Activated CD8-positive, alpha-beta memory T cell treated with anti-CD3 and anti-CD28 coated beads for 4 hours (primary cell): ENCODE data around the gene RAPGEF1.
"Not testable (repeated sequence)": the region's sequence is repeated elsewhere in the genome, so short reads cannot be mapped to it uniquely, and the experiment has no call there.

Experiments used
- DNase-seq, 2 donors: peaks; one replicate each; pipeline ENCODE4 v3.0.0-alpha.2; 2020; ENCODE audit warnings: low read depth in 2 of 2

Gene RAPGEF1, protein sequence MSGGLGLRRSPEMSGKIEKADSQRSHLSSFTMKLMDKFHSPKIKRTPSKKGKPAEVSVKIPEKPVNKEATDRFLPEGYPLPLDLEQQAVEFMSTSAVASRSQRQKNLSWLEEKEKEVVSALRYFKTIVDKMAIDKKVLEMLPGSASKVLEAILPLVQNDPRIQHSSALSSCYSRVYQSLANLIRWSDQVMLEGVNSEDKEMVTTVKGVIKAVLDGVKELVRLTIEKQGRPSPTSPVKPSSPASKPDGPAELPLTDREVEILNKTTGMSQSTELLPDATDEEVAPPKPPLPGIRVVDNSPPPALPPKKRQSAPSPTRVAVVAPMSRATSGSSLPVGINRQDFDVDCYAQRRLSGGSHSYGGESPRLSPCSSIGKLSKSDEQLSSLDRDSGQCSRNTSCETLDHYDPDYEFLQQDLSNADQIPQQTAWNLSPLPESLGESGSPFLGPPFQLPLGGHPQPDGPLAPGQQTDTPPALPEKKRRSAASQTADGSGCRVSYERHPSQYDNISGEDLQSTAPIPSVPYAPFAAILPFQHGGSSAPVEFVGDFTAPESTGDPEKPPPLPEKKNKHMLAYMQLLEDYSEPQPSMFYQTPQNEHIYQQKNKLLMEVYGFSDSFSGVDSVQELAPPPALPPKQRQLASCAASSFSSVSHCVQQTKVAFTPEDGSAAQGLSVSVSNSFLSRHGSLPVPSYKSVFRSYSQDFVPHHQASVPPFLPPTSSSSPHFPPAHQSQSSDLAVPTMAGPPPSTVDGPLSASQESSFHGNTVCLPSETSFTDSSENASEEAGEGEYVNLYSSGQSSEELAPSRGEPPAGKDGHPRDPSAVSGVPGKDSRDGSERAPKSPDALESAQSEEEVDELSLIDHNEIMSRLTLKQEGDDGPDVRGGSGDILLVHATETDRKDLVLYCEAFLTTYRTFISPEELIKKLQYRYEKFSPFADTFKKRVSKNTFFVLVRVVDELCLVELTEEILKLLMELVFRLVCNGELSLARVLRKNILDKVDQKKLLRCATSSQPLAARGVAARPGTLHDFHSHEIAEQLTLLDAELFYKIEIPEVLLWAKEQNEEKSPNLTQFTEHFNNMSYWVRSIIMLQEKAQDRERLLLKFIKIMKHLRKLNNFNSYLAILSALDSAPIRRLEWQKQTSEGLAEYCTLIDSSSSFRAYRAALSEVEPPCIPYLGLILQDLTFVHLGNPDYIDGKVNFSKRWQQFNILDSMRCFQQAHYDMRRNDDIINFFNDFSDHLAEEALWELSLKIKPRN (N-terminal part only)

DNA sequence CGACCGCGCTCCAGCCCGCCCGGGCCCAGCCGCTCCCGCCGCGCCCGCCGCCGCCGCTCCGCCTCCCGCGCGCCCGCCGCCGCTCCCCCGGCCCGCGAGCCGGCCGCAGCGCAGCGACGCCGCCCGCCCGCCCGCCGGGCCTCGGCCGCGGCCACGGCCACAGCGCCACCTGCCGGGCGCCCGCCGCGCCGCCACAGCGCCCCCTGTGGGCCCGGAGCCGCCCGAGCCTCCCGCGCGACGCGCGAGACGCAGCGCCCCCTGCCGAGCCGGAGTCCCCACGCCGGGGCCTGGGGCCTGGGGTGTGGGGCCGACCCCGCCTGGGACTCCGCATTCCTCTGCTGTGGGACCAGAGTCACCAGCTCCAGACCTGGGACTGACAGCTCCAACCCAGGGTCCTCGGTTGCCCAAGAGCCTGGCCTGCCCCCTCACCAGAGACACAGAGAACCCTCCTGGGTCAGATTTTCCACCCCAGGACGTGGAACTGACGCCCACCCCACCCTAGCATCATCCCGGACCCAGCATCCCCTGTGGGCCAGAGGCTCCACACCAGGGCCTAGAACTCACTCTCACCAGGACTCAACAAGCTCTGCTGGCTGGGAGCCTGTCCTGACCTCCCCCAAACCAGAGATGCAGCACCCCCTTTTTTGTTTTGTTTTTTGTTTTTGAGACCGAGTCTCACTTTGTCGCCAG, at the start of gene RAPGEF1:
RAPGEF1 (minus strand) TSS at position 118 of the 690 bp plus-strand sequence. CDS start 246 bp downstream, outside the sequence.
- peak; percentile 57 to 66 for DNase-seq

DNA sequence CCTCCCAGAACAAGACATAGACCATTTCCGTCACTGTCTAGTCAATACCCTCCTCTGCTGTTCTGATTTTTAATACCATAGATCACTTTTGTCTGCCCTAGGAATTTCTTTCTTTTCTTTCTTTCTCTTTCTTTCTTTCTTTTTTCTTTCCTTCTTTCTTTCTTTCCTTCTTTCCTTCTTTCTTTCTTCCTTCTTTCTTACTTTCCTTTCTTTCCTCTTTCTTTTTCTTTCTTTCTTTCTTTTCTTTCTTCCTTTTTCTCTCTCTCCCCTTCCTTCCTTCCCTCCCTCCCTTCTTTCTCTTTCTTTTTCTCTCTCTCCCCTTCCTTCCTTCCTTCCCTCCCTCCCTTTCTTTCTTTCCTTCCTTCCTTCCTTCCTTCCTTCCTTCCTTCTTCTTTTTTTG, 49.0 kb upstream of the RAPGEF1 start:
- DNase-seq = no peak

DNA sequence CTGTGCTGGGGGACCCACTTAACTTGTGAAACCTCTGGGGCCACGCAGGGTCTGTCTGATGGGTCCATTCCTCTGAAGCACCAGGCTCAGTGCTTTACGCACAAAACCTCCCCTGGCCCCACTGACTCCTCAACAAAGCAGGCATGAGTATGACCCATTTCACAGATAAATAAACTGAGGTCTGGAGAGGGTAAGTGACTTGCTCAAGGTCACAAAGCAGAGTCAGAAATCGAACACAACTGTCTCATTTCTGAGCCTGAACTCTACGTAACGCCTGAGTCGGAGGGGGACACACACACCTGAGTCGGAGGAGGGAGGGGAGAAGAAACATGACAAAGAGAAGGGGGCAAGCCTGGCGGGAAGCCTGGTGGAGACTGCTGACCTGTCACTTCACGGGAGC, 48.0 kb upstream of the RAPGEF1 start:
- DNase-seq = no peak

DNA sequence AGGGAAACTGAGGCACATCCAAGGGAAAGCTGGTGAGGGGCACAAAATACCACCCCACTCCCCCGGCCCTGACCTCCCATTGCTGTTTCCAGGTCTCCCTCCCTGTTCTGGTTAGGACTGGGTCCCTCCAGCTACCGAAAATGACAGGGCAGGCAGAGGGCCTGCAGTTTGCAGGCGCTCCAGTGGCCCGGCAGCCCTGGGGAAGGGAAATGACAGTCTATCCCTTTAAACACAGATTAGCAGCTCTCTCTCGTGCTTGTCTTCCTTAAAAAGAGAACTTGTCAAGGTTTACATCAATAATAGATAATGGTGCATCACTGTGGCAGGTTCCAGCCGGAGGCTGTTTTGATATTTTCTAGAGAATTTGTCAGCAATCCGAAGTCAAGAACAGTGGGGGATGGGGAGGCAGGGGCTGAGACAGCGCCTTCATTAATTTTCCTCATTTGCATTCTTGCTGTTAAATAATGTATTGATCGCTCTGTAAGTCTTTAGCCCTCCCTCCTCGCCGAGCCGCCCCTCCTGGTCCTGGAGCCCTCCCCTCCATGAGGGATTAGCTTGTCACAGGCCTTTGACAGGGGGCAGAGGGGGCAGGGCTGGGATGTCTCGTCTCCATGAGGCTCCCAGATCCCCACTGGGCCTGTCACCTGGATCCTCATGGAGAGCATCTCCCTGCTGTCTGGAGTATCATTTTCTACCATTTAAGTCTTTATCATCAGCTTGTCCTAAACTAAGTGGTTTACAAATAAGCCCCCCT, 45.0 kb upstream of the RAPGEF1 start:
- DNase-seq = no peak

DNA sequence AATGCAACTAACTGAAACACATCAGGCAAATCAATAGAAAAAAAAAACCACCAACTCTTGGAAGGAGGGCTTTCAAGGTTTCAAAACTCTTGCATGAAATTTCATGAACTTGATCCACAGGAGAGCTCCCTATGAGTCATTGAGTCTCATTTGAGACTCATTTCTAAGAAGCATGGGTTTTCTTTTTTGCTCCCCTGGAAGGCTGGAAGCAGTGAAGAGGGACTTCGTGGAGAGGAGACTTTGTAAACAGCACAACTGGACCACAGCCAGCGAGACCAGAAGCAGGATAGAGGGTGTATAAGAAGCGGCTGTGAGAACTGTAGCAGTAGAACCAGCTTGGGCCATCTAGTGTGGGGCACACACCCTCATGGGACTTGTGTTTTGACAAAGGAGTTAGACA, 41.2 kb upstream of the RAPGEF1 start:
- no peak for DNase-seq

DNA sequence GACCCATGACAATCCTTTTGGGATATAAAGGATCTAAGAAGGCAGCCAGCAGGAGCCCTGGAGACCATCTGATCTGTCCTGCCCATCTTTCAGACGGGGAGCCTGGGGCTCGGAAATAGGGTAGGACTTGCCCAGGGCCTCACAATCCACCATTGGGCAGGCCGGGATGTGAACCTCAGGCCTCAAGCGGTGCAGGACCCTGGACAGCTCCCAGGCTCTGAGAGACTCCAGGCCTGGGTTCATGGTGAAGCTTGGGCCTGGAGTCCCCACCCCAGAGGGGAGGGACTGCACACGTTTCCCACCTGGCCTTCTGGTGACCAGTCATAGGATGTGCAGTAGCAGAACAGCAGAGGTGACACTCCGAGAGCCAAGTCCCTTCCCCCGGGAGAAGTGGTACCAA, 36.6 kb upstream of the RAPGEF1 start:
- DNase-seq = no peak

DNA sequence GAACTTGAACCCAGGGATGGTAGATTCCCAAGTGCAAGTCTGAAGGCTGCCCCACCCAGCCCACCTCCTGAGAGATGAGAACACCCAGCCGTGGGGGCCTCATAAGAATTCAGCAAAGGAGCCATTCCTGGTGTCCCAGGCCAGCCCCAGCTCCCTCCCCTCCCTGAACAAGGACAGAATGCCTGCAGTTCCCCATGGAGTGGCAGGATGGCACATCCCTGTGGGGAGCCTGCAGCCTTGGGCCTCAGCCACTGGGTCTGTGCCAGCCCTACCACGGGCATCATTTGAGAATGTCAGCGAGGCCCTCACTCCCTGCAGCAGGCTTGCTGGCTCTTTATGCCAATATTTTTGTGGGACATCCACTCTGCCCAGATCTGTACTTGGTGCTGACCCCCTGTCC, 36.2 kb upstream of the RAPGEF1 start:
- DNase-seq = no peak

DNA sequence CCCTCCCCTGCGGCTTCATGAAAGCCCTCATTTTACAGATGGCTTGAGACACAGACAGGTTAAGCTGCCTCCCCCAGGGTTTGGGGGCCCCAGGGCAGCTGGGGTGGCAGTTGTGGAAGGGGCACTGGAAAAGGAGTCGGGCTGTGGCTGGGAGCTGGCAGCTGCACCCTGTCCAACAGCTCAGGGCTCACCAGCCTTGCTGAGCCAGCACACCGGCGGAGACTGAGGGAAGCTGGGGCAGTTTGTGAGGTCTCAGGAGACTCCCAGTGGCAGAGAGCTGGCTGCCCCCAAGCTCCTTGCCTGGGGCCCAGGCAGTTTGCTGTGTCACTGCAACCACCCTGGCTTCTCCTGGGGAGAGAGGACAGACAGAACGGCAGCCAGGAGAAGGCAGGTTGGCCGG, 34.8 kb upstream of the RAPGEF1 start:
- no peak for DNase-seq

DNA sequence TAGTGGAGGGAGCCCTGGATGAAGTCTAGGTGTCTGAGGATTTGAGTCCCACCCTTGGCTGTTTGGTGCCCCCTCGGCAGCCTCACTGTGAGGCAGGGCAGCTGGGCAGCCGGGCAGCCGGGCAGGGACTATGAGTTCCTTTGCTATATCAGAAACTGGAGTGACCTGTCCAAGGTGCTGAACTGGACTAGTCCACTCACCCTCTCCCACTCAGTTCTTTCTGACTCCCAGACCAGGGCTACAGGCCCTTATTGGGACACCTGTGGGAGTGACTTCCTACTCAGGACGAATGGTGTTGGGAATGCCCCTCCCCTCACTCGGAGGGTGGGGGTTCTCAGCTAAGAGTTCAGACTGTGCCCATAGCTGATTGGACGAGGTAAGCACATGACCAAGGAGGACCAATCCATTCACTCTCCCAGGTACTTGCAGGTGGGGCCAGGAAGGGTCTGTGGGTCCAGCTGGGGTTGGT, 34.1 kb upstream of the RAPGEF1 start:
- no peak for DNase-seq

DNA sequence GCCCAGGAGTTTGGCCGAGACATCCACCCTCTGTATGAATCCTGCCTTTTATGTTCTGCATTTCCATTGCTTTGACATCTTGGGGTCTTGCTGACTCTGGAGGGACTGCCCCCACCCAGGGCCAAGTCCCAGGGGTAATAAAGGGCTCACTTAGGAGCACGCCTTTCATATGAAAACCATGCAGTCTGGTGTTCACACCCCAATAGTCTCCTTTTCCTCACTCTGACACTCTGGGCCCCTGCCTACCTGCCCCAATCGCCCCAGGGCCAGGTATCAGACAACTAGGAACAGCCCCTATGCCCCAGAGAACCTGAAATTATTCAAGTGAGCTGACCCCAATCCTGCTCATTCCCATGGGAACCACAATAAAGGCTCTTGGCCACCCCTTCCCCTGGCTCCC, 33.1 kb upstream of the RAPGEF1 start:
- DNase-seq = no peak

DNA sequence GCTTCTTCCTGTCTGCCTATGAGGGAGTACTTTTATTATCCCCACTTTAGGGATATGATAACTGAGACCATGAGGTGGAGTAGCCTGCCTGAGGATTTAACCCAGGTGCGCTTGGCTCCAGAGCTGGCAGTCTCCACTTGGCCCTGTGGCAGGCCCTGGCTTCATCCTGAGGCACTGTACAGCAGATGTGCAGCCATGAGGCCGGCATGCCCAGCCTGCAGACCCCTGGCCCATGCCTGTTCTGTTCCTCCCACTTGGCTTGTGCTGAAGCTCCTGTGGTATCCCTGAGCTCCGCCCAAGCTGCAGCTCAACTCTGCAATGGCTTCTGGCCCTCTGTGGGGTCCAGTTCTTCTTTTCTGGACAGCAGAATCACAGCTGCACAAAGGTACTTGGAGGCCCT, 31.8 kb upstream of the RAPGEF1 start:
- no peak for DNase-seq

DNA sequence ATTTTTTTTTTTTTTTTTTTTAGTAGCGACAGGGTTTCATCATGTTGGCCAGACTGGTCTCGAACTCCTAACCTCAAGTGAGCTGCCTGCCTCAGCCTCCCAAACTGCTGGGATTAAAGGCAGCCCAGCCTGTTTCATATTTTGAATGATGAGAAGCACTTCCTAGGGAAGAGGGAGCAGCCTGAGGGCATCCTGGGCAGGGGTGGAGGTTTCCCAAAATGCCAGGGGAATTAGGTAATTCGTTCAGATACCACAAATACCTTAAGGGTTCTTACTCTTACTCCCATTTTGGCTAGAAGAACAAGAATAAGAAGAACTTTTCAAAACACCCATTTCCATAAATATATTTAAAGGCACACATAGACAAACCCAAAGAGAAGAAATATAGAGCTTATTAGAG, 29.5 kb upstream of the RAPGEF1 start:
- no peak for DNase-seq

DNA sequence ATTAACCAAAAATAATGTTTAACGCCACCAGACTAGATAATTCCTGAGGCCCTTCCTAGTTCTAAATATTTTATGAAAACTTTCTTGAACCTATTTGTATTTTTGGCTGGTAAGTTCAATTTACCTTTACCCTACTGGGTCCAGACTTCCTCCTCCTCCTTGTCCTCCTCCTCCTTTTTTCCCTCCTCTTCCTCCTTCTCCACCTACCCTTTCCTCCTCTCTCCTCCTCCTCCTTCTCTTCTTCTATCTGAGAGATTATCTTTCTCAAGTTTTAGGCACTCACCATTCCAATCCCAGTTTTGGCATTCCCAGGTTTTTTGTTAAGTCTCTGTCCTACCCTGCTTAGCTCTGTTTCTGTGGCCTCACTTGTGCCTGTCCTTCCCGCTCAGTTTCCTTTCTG, 24.7 kb upstream of the RAPGEF1 start:
- DNase-seq = no peak

DNA sequence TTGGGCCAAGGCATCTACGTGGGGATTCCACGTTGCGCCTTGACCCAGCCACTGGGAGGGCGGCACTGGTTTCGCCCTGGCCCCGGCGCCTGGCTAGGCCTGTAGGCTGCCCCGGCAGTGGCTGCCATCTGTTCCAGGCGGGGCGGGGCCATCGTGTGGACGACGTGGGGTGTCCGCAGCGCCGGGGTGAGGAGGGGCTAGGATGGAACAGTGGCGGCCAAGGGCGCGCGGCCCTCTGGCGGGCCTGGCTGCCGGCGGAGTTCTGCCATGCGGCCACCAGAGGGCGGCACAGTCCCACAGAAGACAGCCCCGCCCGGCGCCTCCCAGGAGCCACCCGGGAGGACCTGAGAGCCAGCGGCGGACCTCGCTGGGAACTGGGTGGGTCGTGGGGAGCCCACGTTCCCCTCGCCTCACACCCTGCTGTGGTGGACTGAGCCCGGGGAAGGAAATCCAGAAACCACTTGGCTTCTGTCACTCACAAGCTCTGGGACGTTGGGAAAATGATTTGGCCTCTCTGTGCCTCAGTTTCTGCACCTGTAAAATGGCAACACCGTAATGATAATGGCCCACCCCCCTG, 22.6 kb upstream of the RAPGEF1 start:
- peak; percentile 47 to 53 for DNase-seq

DNA sequence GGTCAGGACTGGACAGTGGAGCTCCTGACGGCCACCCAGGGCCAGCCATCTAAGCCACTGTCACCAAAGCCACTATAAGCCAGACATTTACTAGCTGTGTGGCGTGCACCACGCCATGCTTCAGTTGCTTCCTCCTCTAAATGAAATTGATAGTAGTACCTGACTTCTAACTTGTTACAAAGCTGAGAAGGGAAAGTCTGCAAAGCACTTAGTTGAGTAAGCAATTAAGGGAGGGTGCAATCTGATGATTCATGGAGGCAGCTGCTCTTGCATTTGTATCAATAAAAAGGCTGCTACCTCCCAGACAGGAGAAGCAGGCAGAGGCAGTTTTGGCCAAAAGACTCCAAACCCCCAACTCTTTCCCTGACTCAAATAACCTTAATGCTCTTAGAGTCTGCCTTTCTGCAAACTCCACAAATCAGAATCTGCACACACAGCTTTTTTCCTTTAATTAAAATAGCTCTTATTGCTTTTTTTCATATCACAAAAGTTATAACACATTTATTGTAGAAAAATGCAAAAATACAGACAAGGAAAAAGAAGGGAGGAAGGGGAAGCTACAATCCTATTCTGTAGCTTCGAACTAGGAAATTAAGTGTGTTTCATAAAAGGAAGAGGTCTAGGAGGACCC, 19.3 kb upstream of the RAPGEF1 start:
- DNase-seq = no peak

DNA sequence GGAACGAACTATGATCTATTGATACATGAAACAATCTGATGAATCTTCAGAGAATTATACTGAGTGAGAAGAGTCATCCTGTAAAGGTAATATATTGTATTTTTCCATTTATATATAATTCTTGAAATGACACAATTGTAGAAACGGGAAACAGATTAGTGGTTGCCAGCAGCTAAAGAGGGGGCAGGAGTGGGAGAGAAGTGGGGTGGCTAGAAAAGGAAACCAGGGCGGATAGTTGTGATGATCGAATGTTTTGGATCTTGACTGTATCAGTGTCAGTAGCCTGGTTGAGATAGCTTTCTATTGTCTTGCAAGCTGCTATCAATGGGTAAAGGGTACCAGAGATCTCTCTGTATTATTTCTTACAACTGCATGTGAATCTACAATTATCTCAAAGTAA, 17.7 kb upstream of the RAPGEF1 start:
- DNase-seq = no peak

DNA sequence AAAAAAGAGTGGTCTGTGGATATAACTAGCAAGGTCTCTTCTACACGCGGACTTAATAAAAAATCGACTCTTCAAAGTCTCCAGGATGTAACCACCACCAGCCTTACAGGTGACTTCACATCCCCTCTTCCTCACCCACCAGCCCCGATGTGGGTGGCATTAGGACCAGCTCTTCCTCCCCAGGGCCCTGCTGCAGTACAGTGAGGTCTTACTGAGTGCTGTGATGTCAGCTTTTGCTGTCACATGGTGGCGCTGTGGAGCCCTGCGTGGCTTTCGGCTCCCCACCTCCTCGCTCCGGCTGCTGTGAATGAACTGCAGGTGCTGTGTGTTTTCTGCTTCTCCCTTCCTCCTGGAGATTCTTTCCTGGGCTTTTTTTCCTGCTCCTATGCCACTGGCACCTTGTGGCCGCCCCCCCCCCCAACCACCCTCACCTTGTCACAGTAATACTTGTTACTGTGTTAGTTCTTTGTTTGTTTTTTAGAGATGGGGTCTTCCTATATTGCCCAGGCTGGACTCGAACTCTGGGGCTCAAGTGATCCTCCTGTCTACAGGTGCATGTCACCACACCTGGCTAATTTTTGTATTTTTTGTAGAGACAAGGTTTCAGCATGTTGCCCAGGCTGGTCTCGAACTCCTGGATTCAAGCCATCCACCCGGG, 15.8 kb upstream of the RAPGEF1 start:
- DNase-seq = peak; percentile 69 to 74

DNA sequence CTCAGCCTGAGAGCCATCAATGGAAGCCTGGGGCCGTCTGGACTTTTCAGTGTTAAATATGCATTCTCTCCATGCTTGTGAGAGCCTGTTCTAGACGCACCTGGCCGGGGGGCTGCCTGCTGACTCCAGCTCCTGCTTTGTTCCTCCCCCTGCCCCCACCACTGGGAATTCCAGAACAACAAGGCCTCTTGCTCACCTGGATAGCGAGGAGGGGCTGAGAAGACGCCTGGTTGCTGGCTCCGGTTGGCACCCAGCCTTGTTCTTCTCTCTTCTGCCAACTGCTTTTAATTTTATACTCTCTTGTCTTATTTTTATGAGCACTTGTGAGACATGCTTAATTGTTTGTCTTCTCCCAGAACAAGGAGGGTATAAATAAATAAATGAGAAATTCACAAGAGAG, 15.0 kb upstream of the RAPGEF1 start:
- DNase-seq = no peak

DNA sequence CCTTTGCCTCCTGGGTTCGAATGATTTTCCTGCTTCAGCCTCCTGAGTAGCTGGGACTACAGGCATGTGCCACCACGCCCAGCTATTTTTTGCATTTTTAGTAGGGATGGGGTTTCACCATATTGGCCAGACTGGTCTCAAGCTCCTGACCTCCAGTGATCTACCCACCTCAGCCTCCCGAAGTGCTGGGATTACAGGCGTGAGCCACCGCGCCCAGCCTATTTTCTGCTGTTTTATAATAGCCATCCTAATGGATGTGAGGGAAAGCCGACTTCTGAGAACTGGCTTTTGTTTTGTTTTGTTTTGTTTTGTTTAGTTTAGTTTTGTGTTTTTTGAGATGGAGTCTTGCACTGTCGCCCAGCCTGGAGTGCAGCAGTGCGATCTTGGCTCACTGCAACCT, 13.9 kb upstream of the RAPGEF1 start:
- not testable (repeated sequence) for DNase-seq
